Left kidney (tissue), 2 donors: ENCODE data around the gene NCAM1. TPM values are rescaled to one million over a fixed set of nuclear protein-coding genes. Genes with fewer than 3 reads are reported as not detected.

Experiments
- DNase-seq: peaks from one replicate; pipeline ENCODE4 v3.0.0-alpha.2; 2013
- polyA plus RNA-seq: library from polyadenylated mRNA; unstranded; fragments of 120-200 nt; gene quantifications from one replicate; pipeline ENCODE4 v1.2.1, GENCODE V29; 2013; ENCODE audit not compliant: insufficient read length

The NCAM1 gene
- polyA plus RNA-seq, 1 donor, result 87.3 TPM

GRCh38 chr11:113199866-113200265 lies 238.6 kb downstream of the NCAM1 start:
- DNase-seq, result no peak

GRCh38 chr11:113201054-113201818 lies 240.0 kb downstream of the NCAM1 start:
- no peak for DNase-seq

- no peak for DNase-seq
These were observed 241.2 kb downstream of the NCAM1 start for GRCh38 chr11:113202431-113202830.

GRCh38 chr11:113203141-113203753 lies 242.0 kb downstream of the NCAM1 start:
- no peak for DNase-seq

- DNase-seq, result no peak
These were observed 243.1 kb downstream of the NCAM1 start for GRCh38 chr11:113204280-113204679.

GRCh38 chr11:113213549-113213948 lies 252.3 kb downstream of the NCAM1 start:
- DNase-seq, result no peak

GRCh38 chr11:113222241-113222640 lies 261.0 kb downstream of the NCAM1 start:
- no peak for DNase-seq

GRCh38 chr11:113234888-113235287 lies 273.7 kb downstream of the NCAM1 start:
- DNase-seq, result no peak

GRCh38 chr11:113237261-113237660 lies 276.0 kb downstream of the NCAM1 start:
- no peak for DNase-seq

GRCh38 chr11:113238721-113239120 lies 277.5 kb downstream of the NCAM1 start:
- DNase-seq, result no peak

GRCh38 chr11:113240389-113240788 lies 279.2 kb downstream of the NCAM1 start:
- no peak for DNase-seq

GRCh38 chr11:113240790-113241635 lies 279.8 kb downstream of the NCAM1 start:
- no peak for DNase-seq

GRCh38 chr11:113241636-113242054 lies 280.4 kb downstream of the NCAM1 start:
- no peak for DNase-seq

- no peak for DNase-seq
These were observed 280.8 kb downstream of the NCAM1 start for GRCh38 chr11:113242060-113242459.

- DNase-seq, result no peak
These were observed 281.7 kb downstream of the NCAM1 start for GRCh38 chr11:113242767-113243397.

- DNase-seq, result no peak
These were observed 282.5 kb downstream of the NCAM1 start for GRCh38 chr11:113243696-113244095.

- DNase-seq, result no peak
These were observed 284.0 kb downstream of the NCAM1 start for GRCh38 chr11:113245216-113245615.

- no peak for DNase-seq
These were observed 286.0 kb downstream of the NCAM1 start for GRCh38 chr11:113247221-113247620.

GRCh38 chr11:113247966-113248365 lies 286.7 kb downstream of the NCAM1 start:
- no peak for DNase-seq

GRCh38 chr11:113248702-113249490 lies 287.7 kb downstream of the NCAM1 start:
- DNase-seq, result no peak

- no peak for DNase-seq
These were observed 288.2 kb downstream of the NCAM1 start for GRCh38 chr11:113249491-113249763.

- no peak for DNase-seq
These were observed 288.6 kb downstream of the NCAM1 start for GRCh38 chr11:113249786-113250185.
